ENCODE data around the gene COL3A1.

DNA sequence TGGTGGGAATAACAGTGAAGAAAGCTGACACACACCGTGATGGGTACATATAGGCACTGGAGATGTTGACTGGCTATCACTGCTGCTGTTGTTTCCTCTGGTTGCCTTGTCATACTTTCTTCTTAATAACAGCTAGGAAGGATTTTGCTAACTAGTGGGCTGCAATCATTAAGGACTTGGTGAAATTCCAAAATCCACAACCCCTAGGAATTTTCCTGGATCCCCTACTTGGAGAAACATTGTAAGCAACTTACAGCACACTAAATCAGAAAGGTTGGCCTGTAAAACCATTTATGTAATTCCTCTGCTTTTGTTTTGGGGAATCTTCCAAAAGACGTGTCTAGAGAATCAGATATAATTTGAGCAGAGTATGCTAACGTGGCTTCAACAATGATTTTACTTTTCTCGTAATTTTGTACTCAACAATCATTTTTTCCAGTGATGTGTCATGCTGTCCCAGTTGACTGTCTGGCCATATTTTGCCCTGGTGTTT lies 8.0 kb upstream of the COL3A1 start:
- TF ChIP-seq, protein P1, sequence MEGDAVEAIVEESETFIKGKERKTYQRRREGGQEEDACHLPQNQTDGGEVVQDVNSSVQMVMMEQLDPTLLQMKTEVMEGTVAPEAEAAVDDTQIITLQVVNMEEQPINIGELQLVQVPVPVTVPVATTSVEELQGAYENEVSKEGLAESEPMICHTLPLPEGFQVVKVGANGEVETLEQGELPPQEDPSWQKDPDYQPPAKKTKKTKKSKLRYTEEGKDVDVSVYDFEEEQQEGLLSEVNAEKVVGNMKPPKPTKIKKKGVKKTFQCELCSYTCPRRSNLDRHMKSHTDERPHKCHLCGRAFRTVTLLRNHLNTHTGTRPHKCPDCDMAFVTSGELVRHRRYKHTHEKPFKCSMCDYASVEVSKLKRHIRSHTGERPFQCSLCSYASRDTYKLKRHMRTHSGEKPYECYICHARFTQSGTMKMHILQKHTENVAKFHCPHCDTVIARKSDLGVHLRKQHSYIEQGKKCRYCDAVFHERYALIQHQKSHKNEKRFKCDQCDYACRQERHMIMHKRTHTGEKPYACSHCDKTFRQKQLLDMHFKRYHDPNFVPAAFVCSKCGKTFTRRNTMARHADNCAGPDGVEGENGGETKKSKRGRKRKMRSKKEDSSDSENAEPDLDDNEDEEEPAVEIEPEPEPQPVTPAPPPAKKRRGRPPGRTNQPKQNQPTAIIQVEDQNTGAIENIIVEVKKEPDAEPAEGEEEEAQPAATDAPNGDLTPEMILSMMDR (IDR thresholded peaks at IDR 0.05) = no peak
- no peak for TF ChIP-seq POLR2A (IDR thresholded peaks at IDR 0.05)

All from uterus (tissue), 2 donors.